ENCODE results near the gene ITGB6. TPM values are rescaled to one million over a fixed set of nuclear protein-coding genes. Genes with fewer than 3 reads are reported as not detected.

ITGB6 gene
- total RNA-seq, 1 donor from 2014 or later = 50.4 TPM

- DNase-seq (ENCODE audit: low read depth) = no peak
- no peak for TF ChIP-seq CTCF (conservative IDR thresholded peaks at IDR 0.05; ENCODE audit: low read depth, low read length)
- H3K4me3 ChIP-seq (ENCODE audit: low read depth, low read length) = no peak overlapping the region
Measured at GRCh38 chr2:160203422-160203821, 3.4 kb upstream of the ITGB6 start.

DNA sequence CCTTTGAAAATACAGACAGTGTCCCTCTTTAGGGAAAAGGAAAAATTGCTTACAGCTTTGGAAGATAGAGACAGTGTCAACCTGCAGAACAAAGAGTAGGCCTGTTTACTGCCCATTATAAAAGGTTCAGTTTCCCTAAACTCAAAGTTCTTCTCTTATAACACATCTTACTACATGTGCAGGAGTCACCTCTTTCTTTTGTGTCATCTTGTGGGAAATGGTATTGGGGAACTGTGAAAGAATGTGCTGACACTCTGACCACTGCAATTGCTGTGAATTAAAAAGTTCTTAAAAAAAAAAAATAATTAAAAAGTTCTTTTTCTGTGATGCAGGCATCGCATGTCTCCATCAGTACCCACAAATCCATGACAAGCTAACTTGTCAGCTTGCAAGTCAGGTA lies 2.9 kb upstream of the ITGB6 start:
- no peak for TF ChIP-seq CTCF (conservative IDR thresholded peaks at IDR 0.05; ENCODE audit: low read depth, low read length)
- H3K4me3 ChIP-seq (ENCODE audit: low read depth, low read length) = no peak overlapping the region
- no peak for DNase-seq (ENCODE audit: low read depth)

GRCh38 chr2:160201849-160202539 lies 1.9 kb upstream of the ITGB6 start:
- H3K4me3 ChIP-seq (ENCODE audit: low read depth, low read length) = no peak overlapping the region
- no peak for TF ChIP-seq CTCF (conservative IDR thresholded peaks at IDR 0.05; ENCODE audit: low read depth, low read length)
- DNase-seq (ENCODE audit: low read depth) = no peak

DNA sequence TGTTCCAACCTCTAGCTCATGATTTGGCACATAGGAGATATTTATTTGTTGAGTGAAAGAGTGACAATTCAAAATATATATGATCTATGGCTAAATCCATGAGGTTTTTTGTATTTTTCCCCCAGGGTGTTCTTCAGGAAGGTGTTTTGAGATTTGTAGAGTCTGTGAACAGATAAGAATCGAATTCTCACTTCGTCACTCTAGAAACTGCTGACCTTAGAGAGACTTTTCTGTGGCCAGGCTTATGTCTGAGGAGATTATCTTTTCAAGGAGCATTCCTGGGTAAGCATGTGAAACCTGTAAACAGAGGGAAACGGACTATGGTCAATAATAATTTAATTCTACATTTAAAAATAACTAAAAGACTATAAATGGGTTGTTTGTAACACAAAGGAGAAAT lies 849 bp upstream of the ITGB6 start:
- H3K4me3 ChIP-seq (ENCODE audit: low read depth, low read length) = no peak overlapping the region
- TF ChIP-seq CTCF (conservative IDR thresholded peaks at IDR 0.05; ENCODE audit: low read depth, low read length) = no peak
- DNase-seq (ENCODE audit: low read depth) = no peak

- DNase-seq (ENCODE audit: low read depth) = no peak
- no peak for TF ChIP-seq CTCF (conservative IDR thresholded peaks at IDR 0.05; ENCODE audit: low read depth, low read length)
- H3K4me3 ChIP-seq (ENCODE audit: low read depth, low read length) = peak overlapping the region; percentile 34
Measured at GRCh38 chr2:160199053-160199452, 1.0 kb downstream of the ITGB6 start.

GRCh38 chr2:160197587-160197986 lies 2.5 kb downstream of the ITGB6 start:
- DNase-seq (ENCODE audit: low read depth) = no peak
- no peak for TF ChIP-seq CTCF (conservative IDR thresholded peaks at IDR 0.05; ENCODE audit: low read depth, low read length)

DNA sequence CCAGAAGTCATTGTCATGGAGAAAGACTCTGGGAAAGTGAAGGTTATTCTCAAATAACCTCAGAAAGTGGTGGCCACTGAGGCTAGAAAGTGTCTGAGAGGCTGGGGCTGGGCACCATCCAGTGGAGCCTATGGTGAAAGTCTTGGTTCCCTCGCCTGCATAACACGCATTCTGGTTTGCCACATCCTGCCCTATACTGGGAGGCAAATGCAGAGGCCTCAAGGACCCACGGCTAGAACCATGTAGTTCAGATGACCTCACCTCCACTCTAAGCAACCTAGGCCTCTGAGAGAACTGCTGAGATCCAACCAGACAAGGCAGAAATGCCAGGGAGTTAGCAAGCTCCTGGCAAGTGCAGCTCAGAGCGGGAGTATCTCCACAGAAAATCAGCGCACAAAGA lies 5.1 kb downstream of the ITGB6 start:
- DNase-seq (ENCODE audit: low read depth) = no peak
- no peak overlapping the region for H3K4me3 ChIP-seq (ENCODE audit: low read depth, low read length)
- no peak for TF ChIP-seq CTCF (conservative IDR thresholded peaks at IDR 0.05; ENCODE audit: low read depth, low read length)

More at GRCh38 chr2:160197587-160197986, 2.5 kb downstream of the ITGB6 start:
- H3K4me3 ChIP-seq (ENCODE audit: low read depth, low read length) = no peak overlapping the region

Data from epithelial cell of proximal tubule (primary cell).